ENCODE results near the gene TMEM184A.

DNA sequence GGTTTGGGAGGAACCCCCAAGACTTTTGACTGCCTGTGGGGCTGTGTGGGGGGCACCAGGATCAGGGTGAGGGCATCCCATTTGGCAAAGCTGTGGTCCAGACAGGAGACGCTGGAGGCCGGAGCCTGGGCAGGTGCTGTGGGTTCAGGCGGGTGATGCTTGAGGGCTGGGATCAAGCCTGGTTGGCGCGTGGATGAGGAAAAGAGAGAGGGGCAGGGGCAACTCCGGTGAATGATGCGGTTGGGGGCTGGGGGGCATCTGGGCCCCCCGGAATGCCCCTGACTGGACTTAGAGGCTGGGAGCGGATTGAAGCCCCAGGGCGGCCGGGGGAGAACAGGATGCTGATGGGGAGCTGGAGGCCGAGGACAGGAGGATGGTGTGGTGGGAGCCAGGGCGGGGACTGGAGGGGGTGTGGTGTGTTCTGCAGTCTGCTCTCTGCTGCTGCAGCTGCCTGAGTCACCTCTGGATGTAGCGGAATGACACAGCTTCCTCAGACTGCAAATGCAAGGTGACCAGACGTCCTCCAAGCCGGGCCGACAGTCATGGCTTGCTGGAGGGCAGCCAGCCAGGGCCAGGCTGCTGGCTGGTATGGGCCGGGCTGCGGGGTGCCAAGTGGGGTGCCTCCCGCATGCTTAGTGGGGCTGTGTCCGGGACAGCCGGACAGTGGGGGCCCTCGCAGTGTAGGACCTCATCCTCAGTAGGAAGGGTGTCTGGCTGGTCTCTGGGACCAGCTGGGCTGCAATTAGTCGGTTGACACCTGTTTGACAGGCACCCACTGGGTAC lies 22.3 kb downstream of the TMEM184A start:
- TF ChIP-seq EP300 (IDR thresholded peaks at IDR 0.05) (no peak), POLR2A (IDR thresholded peaks at IDR 0.05) (no peak)
- TF ChIP-seq, protein P1, sequence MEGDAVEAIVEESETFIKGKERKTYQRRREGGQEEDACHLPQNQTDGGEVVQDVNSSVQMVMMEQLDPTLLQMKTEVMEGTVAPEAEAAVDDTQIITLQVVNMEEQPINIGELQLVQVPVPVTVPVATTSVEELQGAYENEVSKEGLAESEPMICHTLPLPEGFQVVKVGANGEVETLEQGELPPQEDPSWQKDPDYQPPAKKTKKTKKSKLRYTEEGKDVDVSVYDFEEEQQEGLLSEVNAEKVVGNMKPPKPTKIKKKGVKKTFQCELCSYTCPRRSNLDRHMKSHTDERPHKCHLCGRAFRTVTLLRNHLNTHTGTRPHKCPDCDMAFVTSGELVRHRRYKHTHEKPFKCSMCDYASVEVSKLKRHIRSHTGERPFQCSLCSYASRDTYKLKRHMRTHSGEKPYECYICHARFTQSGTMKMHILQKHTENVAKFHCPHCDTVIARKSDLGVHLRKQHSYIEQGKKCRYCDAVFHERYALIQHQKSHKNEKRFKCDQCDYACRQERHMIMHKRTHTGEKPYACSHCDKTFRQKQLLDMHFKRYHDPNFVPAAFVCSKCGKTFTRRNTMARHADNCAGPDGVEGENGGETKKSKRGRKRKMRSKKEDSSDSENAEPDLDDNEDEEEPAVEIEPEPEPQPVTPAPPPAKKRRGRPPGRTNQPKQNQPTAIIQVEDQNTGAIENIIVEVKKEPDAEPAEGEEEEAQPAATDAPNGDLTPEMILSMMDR (IDR thresholded peaks at IDR 0.05) = no peak
